ENCODE results near the gene SASH3.

DNA sequence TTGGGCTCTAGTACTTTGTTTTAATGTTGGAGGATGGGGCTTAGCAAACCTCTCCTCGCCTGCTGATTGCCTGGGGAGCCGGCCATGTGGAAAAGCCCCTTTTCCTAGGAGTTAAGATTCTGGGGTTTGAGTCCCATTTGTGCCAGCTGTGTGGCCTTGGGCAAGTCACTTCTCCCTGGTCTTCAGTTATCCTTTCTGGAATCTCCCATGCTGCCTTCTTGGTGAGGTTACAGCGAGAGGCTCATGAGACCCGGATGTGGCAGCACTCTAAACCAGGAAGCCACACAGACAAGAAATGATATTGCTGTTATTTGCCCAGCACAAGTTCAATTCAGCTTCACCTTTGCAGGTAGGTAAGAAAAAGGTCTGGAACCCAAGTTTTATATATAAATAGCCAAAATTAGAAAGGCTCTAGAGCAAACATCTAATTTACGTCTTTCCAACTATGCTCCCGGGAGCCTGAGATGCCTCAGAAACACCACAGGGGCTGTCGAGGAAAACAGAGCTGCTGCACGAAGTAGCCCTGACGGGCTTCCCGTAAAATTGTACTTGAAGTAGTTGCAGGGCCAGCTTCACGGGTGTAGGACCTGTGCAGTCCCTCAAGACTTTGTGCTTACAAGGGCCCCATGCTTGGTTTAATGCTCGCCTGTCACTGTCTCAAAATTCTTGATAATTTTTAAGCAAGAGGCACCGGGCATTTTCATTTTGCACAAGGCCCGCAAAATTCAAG lies 8.3 kb upstream of the SASH3 start:
- TF ChIP-seq CTCF (IDR thresholded peaks at IDR 0.05): no peak
- no peak for TF ChIP-seq EP300 (IDR thresholded peaks at IDR 0.05)
- no peak for TF ChIP-seq POLR2A (IDR thresholded peaks at IDR 0.05)
